ENCODE results near the gene ZIK1. TPM values are rescaled to one million over a fixed set of nuclear protein-coding genes. Genes with fewer than 3 reads are reported as not detected.
A peak's percentile ranks its signal among the peaks of the same experiment; 100 is the strongest.

ZIK1 gene
- total RNA-seq (2014; rRNA removed; shearing (Covaris generic)) (33.9 and 40.5 TPM in 2 replicates), polyA plus RNA-seq (2016; fragmentation: Nextera tagmentation; extraction: Ambion mirVana) (7.7 and 10.3 TPM in 2 replicates)
- long read RNA-seq, full-length matches to known transcripts, result 6 of 11 reads
- long read RNA-seq, partial matches to known transcripts, result 0 of 11 reads
- long read RNA-seq, other reads (novel, unspliced or antisense), result 5 of 11 reads

GRCh38 chr19:57583521-57584416 is at the start of gene ZIK1:
Gene ZIK1, plus strand, starts transcription at chr19:57584145. Its CDS starts 212 bp downstream, at chr19:57584357.
- Histone ChIP-seq H4K20me1 (replicated peaks; ENCODE audit: insufficient read depth) (peaks cover 4% of the 10 kb centered on the region), H3K9me2 (ENCODE audit: insufficient read depth) (peaks cover 17% of the 10 kb centered on the region; the same call in 1 of the 2 replicates), H3K4me2 (peak within 1 kb of the TSS; percentile 98), H3K79me2 (replicated peaks; ENCODE audit: insufficient read depth) (peaks cover 43% of the 10 kb centered on the region), H3K4me1 (ENCODE audit: insufficient read depth) (peaks cover 11% of the 10 kb centered on the region), H3K4me3 (peak within 1 kb of the TSS; percentile 94), H3F3A (replicated peaks; ENCODE audit: low read depth) (no peaks in the 10 kb centered on the region), H3K27me3 (ENCODE audit: insufficient read depth) (no peaks in the 10 kb centered on the region), H3K36me3 (ENCODE audit: insufficient read depth) (peaks cover 12% of the 10 kb centered on the region; the same call in 1 of the 2 replicates), H2AFZ (peak within 1 kb of the TSS; percentile 94), H3K27ac (ENCODE audit: low read depth) (peak within 1 kb of the TSS; percentile 61; the same call in 1 of the 2 replicates)
- peak; percentile 99 for DNase-seq (ENCODE audit: low spot score)
- peak; percentile 88 for ATAC-seq
- peaks cover 80% of the 10 kb centered on the region for H3K9me3 Mint-ChIP-seq
- peaks cover 10% of the 10 kb centered on the region for H3K4me1 Mint-ChIP-seq
- peaks cover 18% of the 10 kb centered on the region for H3K27me3 Mint-ChIP-seq (ENCODE audit: insufficient read depth, low read depth, poor library complexity)
- peaks cover 60% of the 10 kb centered on the region for H3K36me3 Mint-ChIP-seq (ENCODE audit: low read depth)
- peak within 1 kb of the TSS; percentile 95 for H3K4me3 Mint-ChIP-seq
- peak within 1 kb of the TSS; percentile 89 for H3K27ac Mint-ChIP-seq
- TF ChIP-seq JUNB (IDR thresholded peaks at IDR 0.05; ENCODE audit: unreplicated experiment), result no peak
- TF ChIP-seq EZH2 (IDR thresholded peaks at IDR 0.05; ENCODE audit: low read depth, unreplicated experiment), result no peak
- TF ChIP-seq, protein P1, sequence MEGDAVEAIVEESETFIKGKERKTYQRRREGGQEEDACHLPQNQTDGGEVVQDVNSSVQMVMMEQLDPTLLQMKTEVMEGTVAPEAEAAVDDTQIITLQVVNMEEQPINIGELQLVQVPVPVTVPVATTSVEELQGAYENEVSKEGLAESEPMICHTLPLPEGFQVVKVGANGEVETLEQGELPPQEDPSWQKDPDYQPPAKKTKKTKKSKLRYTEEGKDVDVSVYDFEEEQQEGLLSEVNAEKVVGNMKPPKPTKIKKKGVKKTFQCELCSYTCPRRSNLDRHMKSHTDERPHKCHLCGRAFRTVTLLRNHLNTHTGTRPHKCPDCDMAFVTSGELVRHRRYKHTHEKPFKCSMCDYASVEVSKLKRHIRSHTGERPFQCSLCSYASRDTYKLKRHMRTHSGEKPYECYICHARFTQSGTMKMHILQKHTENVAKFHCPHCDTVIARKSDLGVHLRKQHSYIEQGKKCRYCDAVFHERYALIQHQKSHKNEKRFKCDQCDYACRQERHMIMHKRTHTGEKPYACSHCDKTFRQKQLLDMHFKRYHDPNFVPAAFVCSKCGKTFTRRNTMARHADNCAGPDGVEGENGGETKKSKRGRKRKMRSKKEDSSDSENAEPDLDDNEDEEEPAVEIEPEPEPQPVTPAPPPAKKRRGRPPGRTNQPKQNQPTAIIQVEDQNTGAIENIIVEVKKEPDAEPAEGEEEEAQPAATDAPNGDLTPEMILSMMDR (conservative IDR thresholded peaks at IDR 0.05; ENCODE audit: low read depth in 2 of 2), result peak in 1 of 2 experiments; percentile 26; a peak in 1 of 4 replicates
- TF ChIP-seq POLR2AphosphoS5 (IDR thresholded peaks at IDR 0.05; ENCODE audit: low read depth), result peak; percentile 35; the same call in 1 of the 2 replicates
- TF ChIP-seq CREB1 (CRISPR knock-in tag; IDR thresholded peaks at IDR 0.05; ENCODE audit: low read depth), result peak; percentile 93
- TF ChIP-seq REST (IDR thresholded peaks at IDR 0.05; ENCODE audit: unreplicated experiment), result no peak
- TF ChIP-seq NANOG (IDR thresholded peaks at IDR 0.05; ENCODE audit: borderline replicate concordance), result no peak
- no peak for TF ChIP-seq EZH2phosphoT487 (IDR thresholded peaks at IDR 0.05; ENCODE audit: unreplicated experiment)
- TF ChIP-seq ZNF331 (CRISPR knock-in tag; IDR thresholded peaks at IDR 0.05; ENCODE audit: low read depth), result no peak
- no peak for TF ChIP-seq STAT1 (IDR thresholded peaks at IDR 0.05; ENCODE audit: unreplicated experiment)
- TF ChIP-seq ETS1 (IDR thresholded peaks at IDR 0.05), result peak; percentile 90
- TF ChIP-seq, protein P2, sequence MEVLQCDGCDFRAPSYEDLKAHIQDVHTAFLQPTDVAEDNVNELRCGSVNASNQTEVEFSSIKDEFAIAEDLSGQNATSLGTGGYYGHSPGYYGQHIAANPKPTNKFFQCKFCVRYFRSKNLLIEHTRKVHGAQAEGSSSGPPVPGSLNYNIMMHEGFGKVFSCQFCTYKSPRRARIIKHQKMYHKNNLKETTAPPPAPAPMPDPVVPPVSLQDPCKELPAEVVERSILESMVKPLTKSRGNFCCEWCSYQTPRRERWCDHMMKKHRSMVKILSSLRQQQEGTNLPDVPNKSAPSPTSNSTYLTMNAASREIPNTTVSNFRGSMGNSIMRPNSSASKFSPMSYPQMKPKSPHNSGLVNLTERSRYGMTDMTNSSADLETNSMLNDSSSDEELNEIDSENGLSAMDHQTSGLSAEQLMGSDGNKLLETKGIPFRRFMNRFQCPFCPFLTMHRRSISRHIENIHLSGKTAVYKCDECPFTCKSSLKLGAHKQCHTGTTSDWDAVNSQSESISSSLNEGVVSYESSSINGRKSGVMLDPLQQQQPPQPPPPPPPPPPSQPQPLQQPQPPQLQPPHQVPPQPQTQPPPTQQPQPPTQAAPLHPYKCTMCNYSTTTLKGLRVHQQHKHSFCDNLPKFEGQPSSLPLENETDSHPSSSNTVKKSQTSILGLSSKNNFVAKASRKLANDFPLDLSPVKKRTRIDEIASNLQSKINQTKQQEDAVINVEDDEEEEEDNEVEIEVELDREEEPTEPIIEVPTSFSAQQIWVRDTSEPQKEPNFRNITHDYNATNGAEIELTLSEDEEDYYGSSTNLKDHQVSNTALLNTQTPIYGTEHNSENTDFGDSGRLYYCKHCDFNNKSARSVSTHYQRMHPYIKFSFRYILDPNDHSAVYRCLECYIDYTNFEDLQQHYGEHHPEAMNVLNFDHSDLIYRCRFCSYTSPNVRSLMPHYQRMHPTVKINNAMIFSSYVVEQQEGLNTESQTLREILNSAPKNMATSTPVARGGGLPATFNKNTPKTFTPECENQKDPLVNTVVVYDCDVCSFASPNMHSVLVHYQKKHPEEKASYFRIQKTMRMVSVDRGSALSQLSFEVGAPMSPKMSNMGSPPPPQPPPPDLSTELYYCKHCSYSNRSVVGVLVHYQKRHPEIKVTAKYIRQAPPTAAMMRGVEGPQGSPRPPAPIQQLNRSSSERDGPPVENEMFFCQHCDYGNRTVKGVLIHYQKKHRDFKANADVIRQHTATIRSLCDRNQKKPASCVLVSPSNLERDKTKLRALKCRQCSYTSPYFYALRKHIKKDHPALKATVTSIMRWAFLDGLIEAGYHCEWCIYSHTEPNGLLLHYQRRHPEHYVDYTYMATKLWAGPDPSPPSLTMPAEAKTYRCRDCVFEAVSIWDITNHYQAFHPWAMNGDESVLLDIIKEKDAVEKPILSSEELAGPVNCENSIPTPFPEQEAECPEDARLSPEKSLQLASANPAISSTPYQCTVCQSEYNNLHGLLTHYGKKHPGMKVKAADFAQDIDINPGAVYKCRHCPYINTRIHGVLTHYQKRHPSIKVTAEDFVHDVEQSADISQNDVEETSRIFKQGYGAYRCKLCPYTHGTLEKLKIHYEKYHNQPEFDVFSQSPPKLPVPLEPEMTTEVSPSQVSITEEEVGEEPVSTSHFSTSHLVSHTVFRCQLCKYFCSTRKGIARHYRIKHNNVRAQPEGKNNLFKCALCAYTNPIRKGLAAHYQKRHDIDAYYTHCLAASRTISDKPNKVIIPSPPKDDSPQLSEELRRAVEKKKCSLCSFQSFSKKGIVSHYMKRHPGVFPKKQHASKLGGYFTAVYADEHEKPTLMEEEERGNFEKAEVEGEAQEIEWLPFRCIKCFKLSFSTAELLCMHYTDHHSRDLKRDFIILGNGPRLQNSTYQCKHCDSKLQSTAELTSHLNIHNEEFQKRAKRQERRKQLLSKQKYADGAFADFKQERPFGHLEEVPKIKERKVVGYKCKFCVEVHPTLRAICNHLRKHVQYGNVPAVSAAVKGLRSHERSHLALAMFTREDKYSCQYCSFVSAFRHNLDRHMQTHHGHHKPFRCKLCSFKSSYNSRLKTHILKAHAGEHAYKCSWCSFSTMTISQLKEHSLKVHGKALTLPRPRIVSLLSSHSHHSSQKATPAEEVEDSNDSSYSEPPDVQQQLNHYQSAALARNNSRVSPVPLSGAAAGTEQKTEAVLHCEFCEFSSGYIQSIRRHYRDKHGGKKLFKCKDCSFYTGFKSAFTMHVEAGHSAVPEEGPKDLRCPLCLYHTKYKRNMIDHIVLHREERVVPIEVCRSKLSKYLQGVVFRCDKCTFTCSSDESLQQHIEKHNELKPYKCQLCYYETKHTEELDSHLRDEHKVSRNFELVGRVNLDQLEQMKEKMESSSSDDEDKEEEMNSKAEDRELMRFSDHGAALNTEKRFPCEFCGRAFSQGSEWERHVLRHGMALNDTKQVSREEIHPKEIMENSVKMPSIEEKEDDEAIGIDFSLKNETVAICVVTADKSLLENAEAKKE (CRISPR knock-in tag; IDR thresholded peaks at IDR 0.05), result no peak

Measured in GM23338 (cell line).